HEK293 (cell line): ENCODE data around the gene TGFB1.

ENCODE experiments used
- CTCF ChIP-seq: fragments of 450-650 bp; formaldehyde crosslinking; IDR thresholded peaks from 2 replicates; pipeline ENCODE4 v1.5.1; 2016; ENCODE audit warnings: missing biosample characterization, missing genetic modification characterization
- ZBTB6 ChIP-seq: fragments of 450-650 bp; formaldehyde crosslinking; IDR thresholded peaks from 2 replicates; pipeline ENCODE4 v1.5.1; 2017; ENCODE audit warnings: missing biosample characterization, missing genetic modification characterization

GRCh38 chr19:41355802-41356201, 2.1 kb upstream of the TGFB1 start:
- TF ChIP-seq CTCF (tag by site-specific recombination): no peak
- TF ChIP-seq ZBTB6: no peak
